Smooth muscle cell (in vitro differentiated cells): Measurements from ENCODE around the gene VCAN. TPM values are rescaled to one million over a fixed set of nuclear protein-coding genes. Genes with fewer than 3 reads are reported as not detected.

Experiments used
- DNase-seq: peaks from one replicate; lab custom pipeline; 2025; ENCODE audit not compliant: unreplicated experiment; lab: John Stamatoyannopoulos, UW
- H2AFZ ChIP-seq: fragments of 200-600 bp; sonication (generic); 2 replicates; pipeline ENCODE4 v1.6.0; 2016; ENCODE audit warnings: antibody characterized with exemption, low read depth, mild to moderate bottlenecking
- H3F3A ChIP-seq: fragments of 200-600 bp; sonication (generic); 2 replicates; pipeline ENCODE4 v1.6.0; 2017; ENCODE audit warnings: antibody characterized with exemption, low read depth
- H3K27ac ChIP-seq: fragments of 200-600 bp; sonication (generic); 2 replicates; pipeline ENCODE4 v1.5.1; 2016; ENCODE audit warnings: low read depth, mild to moderate bottlenecking
- H3K27me3 ChIP-seq: fragments of 200-600 bp; sonication (generic); 2 replicates; pipeline ENCODE4 v1.6.1; 2016; ENCODE audit warnings: low read depth, mild to moderate bottlenecking
- H3K36me3 ChIP-seq: fragments of 200-600 bp; sonication (generic); 2 replicates; pipeline ENCODE4 v1.5.1; 2016; ENCODE audit warnings: low read depth
- H3K4me1 ChIP-seq: fragments of 200-600 bp; sonication (generic); 2 replicates; pipeline ENCODE4 v1.5.1; 2016; ENCODE audit warnings: low read depth
- H3K4me2 ChIP-seq: fragments of 200-600 bp; sonication (generic); 2 replicates; pipeline ENCODE4 v1.6.0; 2016; ENCODE audit warnings: mild to moderate bottlenecking
- H3K4me3 ChIP-seq: fragments of 200-600 bp; sonication (generic); 2 replicates; pipeline ENCODE4 v1.5.1; 2016; ENCODE audit warnings: mild to moderate bottlenecking
- H3K79me2 ChIP-seq: fragments of 200-600 bp; sonication (generic); 2 replicates; pipeline ENCODE4 v1.6.0; 2016; ENCODE audit warnings: low read depth, mild to moderate bottlenecking
- H3K9ac ChIP-seq: fragments of 200-600 bp; sonication (generic); 2 replicates; pipeline ENCODE4 v1.6.0; 2016; ENCODE audit warnings: low read depth
- H3K9me3 ChIP-seq: fragments of 200-600 bp; sonication (generic); replicated peaks from 2 replicates; pipeline ENCODE4 v1.5.1; 2016; ENCODE audit warnings: low read depth
- H4K20me1 ChIP-seq: fragments of 200-600 bp; sonication (generic); 2 replicates; pipeline ENCODE4 v1.6.0; 2016; ENCODE audit warnings: low read depth
- CTCF ChIP-seq: fragments of 200-600 bp; sonication (generic); IDR thresholded peaks from 2 replicates; pipeline ENCODE4 v1.5.1; 2017; ENCODE audit warnings: borderline replicate concordance, mild to moderate bottlenecking, antibody characterized with exemption; ENCODE audit not compliant: insufficient read depth, poor library complexity, severe bottlenecking
- WGBS: methylation state at CpG from one replicate; pipeline ENCODE4 v1.1.7; 2016; ENCODE audit warnings: low lambda C conversion rate; 5-methylcytosine and 5-hydroxymethylcytosine counted together
- polyA plus RNA-seq: library from polyadenylated mRNA; unstranded; fragments of >200 nt; fragmentation: Nextera tagmentation; extraction: Ambion mirVana; gene quantifications from 2 replicates; pipeline ENCODE4 v1.2.1, GENCODE V29; 2016
- total RNA-seq: library from RNA; depleted of rRNA; stranded (reverse); fragments of >200 nt; gene quantifications from 2 replicates; pipeline ENCODE4 v1.2.3, GENCODE V29; 2014

Gene VCAN
- total and polyA plus RNA-seq, 2 experiments from 2014 or later, result 702 to 2,724 TPM

GRCh38 chr5:83555263-83555662 lies 83.7 kb downstream of the VCAN start:
- H2AFZ ChIP-seq, result no peak overlapping the region
- H3K27ac ChIP-seq, result peak overlapping the region; percentile 65
- no peak overlapping the region for H3K9ac ChIP-seq
- peaks cover 12% of the 10 kb centered on the region for H3K79me2 ChIP-seq
- H3K4me2 ChIP-seq, result peak overlapping the region; percentile 3
- H3K9me3 ChIP-seq, result no peaks in the 10 kb centered on the region
- H3K4me1 ChIP-seq, result peaks cover 26% of the 10 kb centered on the region
- no peak for DNase-seq
- 55% methylated on average over 2 of the region's 2 CpGs for WGBS
- no peak overlapping the region for H3K4me3 ChIP-seq
- H3K27me3 ChIP-seq, result no peaks in the 10 kb centered on the region
- H3K36me3 ChIP-seq, result peaks cover 18% of the 10 kb centered on the region
- H3F3A ChIP-seq, result peaks cover 56% of the 10 kb centered on the region
- TF ChIP-seq CTCF, result no peak
- peaks cover 97% of the 10 kb centered on the region for H4K20me1 ChIP-seq

GRCh38 chr5:83556190-83556589 lies 84.6 kb downstream of the VCAN start:
- Histone ChIP-seq H3K4me1 (peaks cover 26% of the 10 kb centered on the region), H3K4me2 (peak overlapping the region; percentile 8), H3K27me3 (no peaks in the 10 kb centered on the region), H4K20me1 (peaks cover 98% of the 10 kb centered on the region), H3K27ac (peak overlapping the region; percentile 65), H3K79me2 (peaks cover 10% of the 10 kb centered on the region), H3K9me3 (no peaks in the 10 kb centered on the region), H3F3A (peaks cover 65% of the 10 kb centered on the region), H3K9ac (no peak overlapping the region), H3K4me3 (no peak overlapping the region), H3K36me3 (peaks cover 22% of the 10 kb centered on the region), H2AFZ (no peak overlapping the region)
- no peak for TF ChIP-seq CTCF
- 72% methylated on average over 3 of the region's 3 CpGs for WGBS
- no peak for DNase-seq

GRCh38 chr5:83559118-83559785 lies 87.7 kb downstream of the VCAN start:
- no peak overlapping the region for H3K4me3 ChIP-seq
- no peaks in the 10 kb centered on the region for H3K27me3 ChIP-seq
- DNase-seq, result no peak
- H2AFZ ChIP-seq, result no peak overlapping the region
- TF ChIP-seq CTCF, result no peak
- H3K9me3 ChIP-seq, result no peaks in the 10 kb centered on the region
- WGBS, result 29% methylated on average over 5 of the region's 5 CpGs
- peaks cover 32% of the 10 kb centered on the region for H3K36me3 ChIP-seq
- no peak overlapping the region for H3K9ac ChIP-seq
- peak overlapping the region; percentile 65 for H3K27ac ChIP-seq
- peaks cover 35% of the 10 kb centered on the region for H3K4me1 ChIP-seq
- H3F3A ChIP-seq, result peaks cover 79% of the 10 kb centered on the region
- peaks cover 100% of the 10 kb centered on the region for H4K20me1 ChIP-seq
- H3K4me2 ChIP-seq, result no peak overlapping the region
- H3K79me2 ChIP-seq, result peaks cover 13% of the 10 kb centered on the region
